Caki2 (cell line): Measurements from ENCODE around the gene RAPGEF1. TPM values are rescaled to one million over a fixed set of nuclear protein-coding genes. Genes with fewer than 3 reads are reported as not detected.
"Not testable (repeated sequence)": the region's sequence is repeated elsewhere in the genome, so short reads cannot be mapped to it uniquely, and the experiment has no call there.

Experiments used
- DNase-seq: peaks from one replicate; pipeline ENCODE4 v3.0.0-alpha.2; 2015; ENCODE audit warnings: low read depth
- in situ Hi-C: cut with HindIII; loops from 2 replicates; pipeline ENCODE4 v1.10.0; 2016; ENCODE audit warnings: low sequenced_read_pairs, low pct_unique_long_range_greater_than_20kb, mixed read lengths
- total RNA-seq: library from RNA; depleted of rRNA; stranded (reverse); fragments of >200 nt; shearing (Covaris generic); gene quantifications from 2 replicates; pipeline ENCODE4 v1.2.3, GENCODE V29; 2014; ENCODE audit warnings: low replicate concordance

Gene RAPGEF1
- total RNA-seq, 1 experiment from 2014 or later: 15.1 TPM

- DNase-seq: peak; percentile 66
- in situ Hi-C loops: no loop called here
Observed at GRCh38 chr9:131755541-131756198, 15.8 kb upstream of the RAPGEF1 start.

- no peak for DNase-seq
- in situ Hi-C loops: no loop called here
Observed at GRCh38 chr9:131754846-131755245, 15.0 kb upstream of the RAPGEF1 start.

DNA sequence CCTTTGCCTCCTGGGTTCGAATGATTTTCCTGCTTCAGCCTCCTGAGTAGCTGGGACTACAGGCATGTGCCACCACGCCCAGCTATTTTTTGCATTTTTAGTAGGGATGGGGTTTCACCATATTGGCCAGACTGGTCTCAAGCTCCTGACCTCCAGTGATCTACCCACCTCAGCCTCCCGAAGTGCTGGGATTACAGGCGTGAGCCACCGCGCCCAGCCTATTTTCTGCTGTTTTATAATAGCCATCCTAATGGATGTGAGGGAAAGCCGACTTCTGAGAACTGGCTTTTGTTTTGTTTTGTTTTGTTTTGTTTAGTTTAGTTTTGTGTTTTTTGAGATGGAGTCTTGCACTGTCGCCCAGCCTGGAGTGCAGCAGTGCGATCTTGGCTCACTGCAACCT, 13.9 kb upstream of the RAPGEF1 start:
- in situ Hi-C loops, DNase-seq: not testable (repeated sequence)

DNA sequence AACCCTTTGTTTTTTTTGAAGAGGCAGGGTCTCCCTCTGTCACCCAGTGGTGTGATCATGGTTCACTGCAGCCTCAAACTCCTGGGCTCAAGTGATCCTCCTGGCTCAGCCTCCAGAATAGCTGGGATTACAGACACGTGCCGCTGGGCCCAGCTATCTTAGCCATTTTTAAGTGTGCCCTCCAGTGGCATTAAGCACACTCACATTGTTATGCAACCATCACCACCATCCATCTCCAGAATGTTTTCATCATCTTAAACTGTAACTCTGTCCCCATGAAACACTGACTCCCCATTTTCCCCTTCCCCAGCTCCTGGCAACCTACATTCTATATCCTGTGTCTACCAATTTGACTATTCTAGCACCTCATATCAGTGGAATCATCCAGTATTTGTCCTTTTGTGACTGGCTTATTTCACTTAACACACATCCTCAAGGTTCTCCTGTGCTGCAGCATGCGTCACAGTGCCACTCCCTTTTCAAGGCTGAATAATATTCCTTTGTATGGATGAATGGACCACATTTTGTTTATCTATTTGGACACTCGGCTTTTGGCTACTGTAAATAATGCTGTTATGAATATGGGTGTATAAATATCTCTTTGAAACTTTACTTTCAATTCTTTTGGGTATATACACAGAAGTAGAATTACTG, 12.5 kb upstream of the RAPGEF1 start:
- no peak for DNase-seq
- in situ Hi-C loops: no loop called here

DNA sequence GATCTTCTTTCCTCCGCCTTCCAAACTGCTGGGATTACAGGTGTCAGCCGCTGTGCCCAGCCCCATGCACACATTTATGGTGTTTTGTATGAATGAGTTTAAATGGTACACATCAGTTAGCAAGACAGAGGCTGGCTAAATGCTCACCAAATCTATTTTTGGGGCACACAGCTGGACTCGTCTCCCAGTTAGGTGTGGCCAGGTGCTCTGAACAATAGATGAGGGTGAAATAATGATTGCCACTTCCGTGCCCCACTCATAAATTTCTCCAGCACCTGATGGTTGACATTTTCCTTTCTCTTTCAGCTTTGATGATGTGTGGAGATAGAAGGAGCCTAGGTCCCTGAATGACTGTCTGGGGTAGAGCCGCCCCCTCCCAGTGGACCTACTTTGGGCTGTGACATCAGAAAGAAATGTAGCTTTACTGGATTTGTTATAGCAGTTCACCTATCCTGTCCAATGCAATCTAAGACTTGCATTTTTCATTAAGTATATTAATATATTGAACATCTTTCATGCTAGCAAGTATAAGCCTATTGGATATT, 8.6 kb upstream of the RAPGEF1 start:
- no peak for DNase-seq
- in situ Hi-C loops: no loop called here

- no peak for DNase-seq
- in situ Hi-C loops: no loop called here
Observed at GRCh38 chr9:131747352-131747751, 7.5 kb upstream of the RAPGEF1 start.

DNA sequence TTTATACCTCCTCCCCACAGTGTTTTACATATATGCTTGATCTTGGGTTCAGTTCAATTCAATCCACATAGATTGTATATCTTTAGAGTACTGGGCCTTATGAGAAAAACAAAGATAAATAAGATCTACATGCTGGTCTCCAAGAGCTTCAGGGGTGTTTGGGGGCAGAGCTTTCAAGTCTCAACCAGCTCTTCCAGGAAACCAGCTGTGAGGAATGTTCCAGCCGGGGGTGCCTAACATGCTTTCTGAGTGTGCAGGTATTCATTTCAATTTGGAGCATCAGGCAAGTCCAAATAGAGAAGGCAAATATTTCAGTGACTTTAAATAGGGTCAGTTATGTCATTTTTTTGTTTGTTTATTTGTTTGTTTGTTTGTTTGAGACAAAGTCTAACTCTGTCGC, 5.7 kb upstream of the RAPGEF1 start:
- no peak for DNase-seq
- in situ Hi-C loops: no loop called here

- in situ Hi-C loops: no loop called here
- no peak for DNase-seq
Observed at GRCh38 chr9:131744720-131745201, 4.9 kb upstream of the RAPGEF1 start.

DNA sequence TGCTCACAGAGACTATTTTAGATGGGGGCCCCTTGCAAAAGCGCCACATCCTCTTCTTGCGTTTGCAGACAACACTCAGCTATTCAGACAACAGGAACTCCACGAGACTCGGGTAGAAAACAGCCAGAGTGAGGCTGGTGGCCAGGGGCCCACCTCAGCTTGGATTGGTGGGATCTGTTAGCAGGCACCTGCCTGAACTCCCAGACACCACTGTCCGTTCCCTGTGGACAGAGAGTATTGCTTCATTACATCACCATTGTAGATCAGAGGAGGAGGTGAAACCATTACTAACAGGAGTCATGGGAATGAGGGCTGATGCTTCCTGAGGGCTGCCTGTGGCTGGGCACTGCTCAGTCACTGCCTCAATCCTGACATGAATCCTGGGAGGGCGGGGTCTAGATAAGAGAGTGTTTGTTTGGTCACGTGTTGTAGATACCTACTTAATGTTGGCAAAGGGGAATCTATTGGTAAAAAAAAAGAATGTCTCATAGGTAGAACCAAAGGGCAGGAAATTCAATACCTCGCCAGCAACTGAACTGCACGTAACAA, 4.4 kb upstream of the RAPGEF1 start:
- in situ Hi-C loops: no loop called here
- no peak for DNase-seq

DNA sequence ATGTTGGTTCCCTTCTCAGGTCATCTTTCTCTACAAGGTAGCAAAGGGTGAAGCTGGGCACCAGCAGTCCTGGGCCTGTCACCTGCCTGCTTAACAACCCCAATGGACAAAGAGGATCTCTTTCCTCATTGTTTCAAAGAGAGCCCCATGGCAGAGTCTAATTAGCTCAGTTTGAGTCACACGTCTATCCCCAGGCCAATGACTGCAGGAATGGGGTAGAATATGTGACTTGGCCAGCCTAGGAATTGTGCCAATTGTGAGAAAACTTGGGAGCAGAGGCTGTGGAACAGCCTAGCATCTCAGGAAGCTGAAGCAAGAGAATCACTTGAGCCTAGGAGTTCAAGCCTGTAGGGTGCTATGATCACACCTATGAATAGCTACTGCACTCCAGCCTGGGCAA, 3.6 kb upstream of the RAPGEF1 start:
- in situ Hi-C loops: no loop called here
- DNase-seq: no peak

- in situ Hi-C loops: no loop called here
Observed at GRCh38 chr9:131743096-131743495, 3.2 kb upstream of the RAPGEF1 start.

DNA sequence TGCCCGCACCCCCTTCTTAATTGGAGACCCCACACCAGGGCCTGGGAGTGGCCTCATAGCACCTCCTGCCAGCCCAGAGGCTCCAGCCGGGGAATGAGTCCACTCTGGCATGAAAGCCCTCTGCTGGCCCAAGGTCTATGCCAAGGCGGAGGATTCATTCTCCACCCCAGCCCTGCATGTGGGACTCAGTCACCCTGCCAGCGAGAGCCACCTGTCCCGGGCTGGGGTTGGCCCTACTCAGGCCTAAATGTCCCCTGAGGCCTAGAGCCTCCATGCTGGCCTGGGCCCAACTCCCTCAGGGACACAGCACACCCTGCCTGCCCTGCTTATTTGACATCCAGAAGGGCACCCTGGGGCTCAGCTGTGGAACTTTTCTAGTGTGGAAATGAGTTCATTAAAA, 1.0 kb upstream of the RAPGEF1 start:
- in situ Hi-C loops: no loop called here
- DNase-seq: no peak

More at GRCh38 chr9:131743096-131743495, 3.2 kb upstream of the RAPGEF1 start:
- no peak for DNase-seq

DNA sequence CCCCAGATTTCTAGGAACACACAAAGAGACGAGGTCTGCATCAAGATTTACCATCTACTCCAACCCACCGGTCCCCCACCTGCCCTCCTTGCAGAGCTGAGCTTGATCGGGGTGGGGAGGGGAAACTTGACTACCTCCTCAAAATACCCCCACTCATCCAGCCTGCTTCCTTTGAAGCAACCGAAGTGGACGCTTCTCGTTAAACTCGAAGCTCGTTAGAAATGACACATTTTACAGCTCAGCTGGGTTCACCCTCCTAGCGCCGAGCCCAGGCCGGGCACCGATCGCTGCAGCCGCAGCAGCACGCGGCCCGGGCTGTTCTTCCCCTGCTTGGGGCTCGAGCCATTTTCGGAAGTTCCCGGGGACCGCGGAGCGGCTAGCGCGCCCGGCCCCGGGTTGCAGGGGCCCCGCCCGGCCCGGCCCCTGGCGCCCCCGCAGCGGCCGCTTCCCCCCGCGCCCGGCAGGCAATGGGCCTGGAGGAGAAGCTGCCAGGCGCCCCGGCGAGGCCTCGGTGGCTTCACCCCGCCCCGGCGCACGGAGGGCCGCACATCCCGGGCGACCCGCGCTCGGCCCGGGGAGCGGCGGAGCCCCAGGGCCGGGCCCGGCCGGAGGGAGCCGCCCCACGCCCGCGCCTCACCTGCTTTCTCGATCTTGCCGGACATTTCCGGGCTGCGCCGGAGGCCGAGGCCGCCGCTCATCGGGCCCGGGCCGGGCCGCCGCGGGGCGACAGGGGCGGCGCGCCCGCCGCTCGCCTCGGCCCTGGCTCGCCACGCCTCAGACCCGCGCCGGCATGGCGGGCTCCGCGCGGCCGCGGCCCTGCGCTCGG, 530 bp downstream of the RAPGEF1 start:
- DNase-seq: no peak
- in situ Hi-C loops: no loop called here

DNA sequence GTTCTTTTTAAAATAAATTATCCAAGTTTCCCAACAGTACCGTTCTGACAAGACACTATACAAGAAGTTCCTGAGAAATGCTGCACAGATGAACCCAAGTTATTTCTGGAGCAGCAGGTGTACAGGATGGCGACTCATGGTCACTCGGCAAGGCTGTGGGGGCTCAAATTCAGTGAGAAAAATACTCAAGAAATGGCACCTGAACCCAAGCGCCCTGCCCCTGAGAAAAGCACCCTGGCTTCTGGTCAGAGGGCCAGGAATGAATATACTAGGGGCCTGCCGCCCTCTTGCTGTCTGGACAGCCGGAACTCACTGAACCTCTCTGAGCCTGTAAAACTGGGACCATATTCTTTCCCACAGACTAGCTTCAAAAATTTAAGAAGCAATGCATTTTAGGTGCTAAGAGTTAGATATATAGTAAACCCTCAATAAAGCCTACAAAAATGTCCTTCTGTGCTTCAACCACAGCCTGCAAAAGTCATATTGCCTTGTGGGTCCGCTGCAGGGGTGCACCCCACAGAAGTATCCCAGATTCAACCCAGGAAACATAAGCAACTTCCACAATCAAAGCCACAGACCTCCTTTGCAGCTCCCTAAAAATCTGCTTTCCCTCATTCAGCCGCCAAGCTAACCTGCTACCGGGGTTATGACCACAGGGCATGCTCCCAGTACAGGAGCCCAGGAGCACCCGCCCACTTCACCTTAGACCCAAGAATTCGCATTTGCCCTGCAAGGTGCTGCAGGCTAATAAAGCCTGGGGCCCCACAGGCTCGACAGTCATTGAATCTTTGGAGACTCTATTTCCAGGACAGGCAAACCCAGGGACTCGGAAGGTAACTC, 1.4 kb downstream of the RAPGEF1 start:
- in situ Hi-C loops: no loop called here
- DNase-seq: no peak

DNA sequence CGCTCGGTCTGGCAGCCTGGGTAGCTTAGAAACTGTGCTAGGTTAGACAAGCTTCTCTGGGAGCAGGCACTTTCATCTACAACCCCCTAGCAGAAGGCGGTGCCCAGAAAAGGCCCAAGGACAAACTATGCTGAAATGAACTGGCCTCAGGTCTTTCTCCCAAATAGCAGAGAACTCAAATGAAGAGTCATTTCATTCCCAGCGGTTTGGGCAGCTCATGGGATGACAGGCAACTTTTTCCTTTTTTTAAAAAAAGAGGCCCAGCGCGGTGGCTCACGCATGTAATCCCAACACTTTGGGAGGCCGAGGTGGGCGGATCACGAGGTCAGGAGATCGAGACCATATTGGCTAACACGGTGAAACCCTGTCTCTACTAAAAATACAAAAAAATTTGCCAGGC, 2.5 kb downstream of the RAPGEF1 start:
- in situ Hi-C loops: no loop called here

GRCh38 chr9:131736431-131736830, 3.4 kb downstream of the RAPGEF1 start:
- DNase-seq: no peak
- in situ Hi-C loops: no loop called here

More for the DNA sequence above, 2.5 kb downstream of the RAPGEF1 start:
- DNase-seq: no peak

DNA sequence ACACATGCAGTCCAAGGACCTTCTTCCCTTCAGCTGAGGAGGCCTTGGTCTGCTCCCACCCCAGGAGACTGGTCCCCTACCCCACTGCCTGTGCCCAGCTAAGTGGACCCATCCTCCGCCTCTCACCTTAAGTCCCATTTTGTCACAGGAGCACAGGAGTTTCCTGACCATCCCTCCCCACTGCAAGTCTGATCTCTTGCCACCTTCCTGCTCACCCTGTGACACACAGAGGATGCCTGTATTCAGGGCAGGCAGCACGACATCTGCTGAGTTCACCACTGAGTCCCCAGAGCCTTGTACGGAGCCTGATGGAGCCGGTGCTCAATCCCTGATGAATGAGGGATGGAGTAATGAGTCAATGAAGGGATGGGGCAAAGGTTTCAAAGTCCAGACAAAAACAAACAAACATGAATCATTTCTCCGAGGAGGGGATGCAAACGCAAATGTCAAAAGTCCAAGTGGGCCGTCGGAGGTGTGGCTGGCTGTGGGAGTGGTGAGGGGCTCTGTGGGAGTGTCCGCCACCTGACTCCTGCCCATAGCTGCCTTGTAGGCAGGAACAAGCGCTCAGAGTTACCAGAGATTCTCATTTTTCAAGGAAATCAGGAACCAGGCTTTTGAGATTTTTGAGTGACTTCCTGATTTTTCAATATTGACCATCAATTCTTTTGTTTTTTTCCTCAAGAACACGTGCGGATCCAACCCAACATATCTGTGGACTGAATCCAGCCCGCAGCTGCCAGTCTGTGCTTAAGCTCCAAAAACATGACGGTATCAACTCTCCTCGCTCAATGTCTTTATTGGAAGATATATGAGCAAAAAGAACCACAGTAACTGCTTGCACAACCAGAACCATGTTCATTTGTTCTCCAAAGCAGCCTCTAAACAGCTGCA, 4.4 kb downstream of the RAPGEF1 start:
- peak; percentile 86 for DNase-seq
- in situ Hi-C loops: no loop called here
